COLO668 (cell line): ENCODE measurements around the gene PPP1R26.
A peak's percentile ranks its signal among the peaks of the same experiment; 100 is the strongest.
"Not testable (repeated sequence)": the region's sequence is repeated elsewhere in the genome, so short reads cannot be mapped to it uniquely, and the experiment has no call there.

Source experiments
- DNase-seq: peaks from one replicate; lab custom pipeline; 2025; ENCODE audit not compliant: unreplicated experiment; lab: John Stamatoyannopoulos, UW

The PPP1R26 gene

GRCh38 chr9:135521608-135522095 lies 42.1 kb downstream of the PPP1R26 start:
- no peak for DNase-seq

DNA sequence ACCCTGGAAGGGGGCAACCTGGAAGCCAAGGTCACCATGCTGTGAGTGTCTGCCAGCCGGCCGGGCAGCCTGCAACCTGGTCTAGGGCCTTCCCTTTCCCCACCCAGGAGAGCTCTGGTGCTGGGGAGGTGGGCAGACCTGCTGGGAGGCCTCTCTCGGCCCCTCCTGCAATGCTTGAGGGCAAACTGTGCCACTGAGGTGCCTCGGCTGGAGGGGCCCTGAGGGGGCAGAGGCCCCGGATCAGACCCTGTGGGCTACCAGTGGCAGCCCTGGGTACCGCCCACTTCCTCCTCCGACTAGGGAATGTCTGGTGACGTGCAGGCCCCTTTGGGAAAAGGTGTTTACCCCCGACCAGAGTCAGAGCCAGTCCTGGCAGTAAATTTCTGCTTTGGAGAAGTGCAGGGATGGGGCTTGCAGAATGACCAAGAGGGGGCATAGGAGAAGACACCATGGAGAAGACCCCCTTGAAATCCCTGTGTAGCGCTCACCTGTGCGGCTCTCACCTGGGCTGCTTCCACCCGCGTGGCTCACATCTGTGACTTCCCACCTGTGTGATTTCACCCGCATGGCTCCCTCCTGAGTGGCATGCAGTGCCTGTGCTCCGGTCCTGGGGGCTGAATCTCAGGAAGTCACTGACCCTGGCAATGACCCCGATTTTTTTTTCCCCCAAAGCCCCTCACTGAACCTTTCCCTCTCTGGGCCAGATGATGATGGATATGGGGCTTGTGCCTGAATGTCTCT lies 42.7 kb downstream of the PPP1R26 start:
- DNase-seq = no peak

DNA sequence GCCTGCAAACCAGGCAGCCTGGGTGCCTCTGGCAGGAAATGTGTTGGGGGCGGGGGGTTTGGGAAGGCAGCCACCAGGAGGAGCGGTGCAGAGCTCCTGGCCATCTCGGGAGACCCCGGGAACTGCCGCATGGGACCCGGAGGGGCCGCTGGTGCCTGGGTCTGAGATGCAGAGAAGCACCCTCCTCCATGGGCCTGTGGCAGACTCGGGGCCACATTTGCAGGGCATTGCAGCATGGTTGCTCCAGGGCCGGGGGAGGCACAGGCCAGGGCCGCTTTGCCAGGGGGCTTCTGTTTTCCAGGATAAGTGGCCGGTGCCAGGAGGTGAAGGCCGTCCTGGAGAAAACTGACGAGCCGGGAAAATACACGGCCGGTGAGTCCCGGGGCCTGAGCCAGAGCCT lies 43.3 kb downstream of the PPP1R26 start:
- no peak for DNase-seq

DNA sequence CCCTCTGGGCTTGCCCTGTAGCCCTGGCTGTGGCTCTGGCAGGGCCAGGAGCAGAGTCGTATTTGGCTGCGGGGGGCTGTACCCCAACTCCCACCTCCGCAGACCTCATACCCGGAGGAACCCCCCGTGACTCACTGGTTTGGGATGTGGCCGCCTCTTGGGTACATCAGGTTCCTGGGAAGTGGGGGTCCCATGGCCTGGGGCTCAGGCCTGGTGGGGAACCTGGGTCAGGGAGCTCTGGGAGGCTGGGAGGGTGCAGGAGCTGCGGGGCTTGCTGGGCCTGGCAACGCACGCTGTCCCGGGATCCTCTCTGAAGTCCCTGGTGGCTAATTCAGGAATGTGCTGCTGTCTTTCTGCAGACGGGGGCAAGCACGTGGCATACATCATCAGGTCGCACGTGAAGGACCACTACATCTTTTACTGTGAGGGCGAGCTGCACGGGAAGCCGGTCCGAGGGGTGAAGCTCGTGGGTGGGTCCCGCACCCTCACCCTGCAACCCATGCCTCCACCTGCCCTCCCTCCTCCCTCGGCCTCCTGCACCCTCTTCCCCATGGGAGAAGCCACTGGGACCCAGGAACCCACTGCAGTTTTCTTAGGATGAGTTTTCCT lies 44.0 kb downstream of the PPP1R26 start:
- DNase-seq = no peak

GRCh38 chr9:135524130-135524861 lies 44.7 kb downstream of the PPP1R26 start:
- no peak for DNase-seq

- no peak for DNase-seq
Observed at GRCh38 chr9:135525241-135526088, 45.9 kb downstream of the PPP1R26 start.

DNA sequence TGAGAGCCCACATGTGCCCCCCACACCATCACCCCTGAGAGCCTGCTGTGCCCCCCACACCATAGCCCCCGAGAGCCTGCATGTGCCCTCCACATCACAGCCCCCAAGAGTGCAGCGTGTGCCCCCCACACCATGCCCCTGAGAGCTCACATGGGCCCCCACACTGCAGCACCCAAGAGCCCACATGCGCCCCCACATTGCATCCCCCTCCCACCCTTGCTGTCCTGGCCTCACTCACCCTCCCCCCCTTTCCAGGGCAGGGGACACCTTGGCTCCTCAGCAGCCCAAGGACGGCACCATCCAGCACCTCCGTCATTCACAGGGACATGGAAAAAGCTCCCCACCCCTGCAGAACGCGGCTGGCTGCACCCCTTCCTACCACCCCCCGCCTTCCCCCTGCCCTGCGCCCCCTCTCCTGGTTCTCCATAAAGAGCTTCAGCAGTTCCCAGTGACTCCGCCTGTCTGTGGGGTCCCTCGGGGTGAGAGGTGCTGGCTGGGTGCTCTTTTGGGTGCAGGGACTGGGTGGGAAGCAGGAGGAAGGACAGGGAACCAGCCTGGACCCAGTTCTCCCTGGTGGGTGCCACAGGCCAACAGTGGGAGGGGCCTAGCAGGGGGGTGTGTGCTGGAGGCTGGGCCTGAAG lies 46.6 kb downstream of the PPP1R26 start:
- DNase-seq = no peak

GRCh38 chr9:135526730-135527571 lies 47.4 kb downstream of the PPP1R26 start:
- DNase-seq = peak; percentile 5

DNA sequence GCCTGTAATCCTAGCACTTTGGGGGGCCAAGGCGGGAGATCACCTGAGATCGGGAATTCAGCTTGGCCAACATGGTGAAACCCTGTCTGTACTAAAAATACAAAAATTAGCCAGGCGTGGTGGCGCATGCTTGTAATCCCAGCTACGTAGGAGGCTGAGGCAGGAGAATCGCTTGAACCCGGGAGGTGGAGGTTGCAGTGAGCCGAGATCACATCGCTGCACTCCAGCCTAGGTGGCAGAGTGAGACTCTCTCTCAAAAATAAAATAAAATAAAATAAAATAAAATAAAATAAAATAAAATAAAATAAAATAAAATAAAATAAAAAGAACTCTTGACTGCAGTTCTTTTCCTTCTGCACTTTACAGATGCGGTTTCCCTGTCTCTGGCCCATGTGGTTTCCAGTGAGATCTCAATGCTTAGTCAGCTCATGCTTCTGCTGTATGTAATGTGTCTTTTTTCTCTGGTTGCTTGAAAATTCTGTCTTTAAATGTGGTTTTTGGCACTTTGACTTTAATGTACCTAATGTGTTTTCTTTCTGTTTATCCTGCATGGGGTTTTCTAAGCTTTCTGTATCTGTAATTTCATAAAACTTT lies 49.4 kb downstream of the PPP1R26 start:
- DNase-seq = not testable (repeated sequence)

GRCh38 chr9:135530146-135530545 lies 50.6 kb downstream of the PPP1R26 start:
- no peak for DNase-seq

GRCh38 chr9:135531096-135531495 lies 51.5 kb downstream of the PPP1R26 start:
- no peak for DNase-seq

GRCh38 chr9:135533113-135533512 lies 53.5 kb downstream of the PPP1R26 start:
- DNase-seq = no peak

GRCh38 chr9:135533674-135534073 lies 54.1 kb downstream of the PPP1R26 start:
- no peak for DNase-seq

GRCh38 chr9:135534192-135534711 lies 54.7 kb downstream of the PPP1R26 start:
- not testable (repeated sequence) for DNase-seq

GRCh38 chr9:135534826-135535225 lies 55.2 kb downstream of the PPP1R26 start:
- DNase-seq = not testable (repeated sequence)

GRCh38 chr9:135535631-135536030 lies 56.0 kb downstream of the PPP1R26 start:
- not testable (repeated sequence) for DNase-seq

- no peak for DNase-seq
Observed at GRCh38 chr9:135536216-135536615, 56.6 kb downstream of the PPP1R26 start.
